Activated naive CD4-positive, alpha-beta T cell treated with Interleukin-2 at 50 U/mL for 16 hours (primary cell): ENCODE data around the gene MRPL54.

Experiments used
- DNase-seq: peaks from one replicate; pipeline ENCODE4 v3.0.0-alpha.2; 2020

Gene MRPL54

GRCh38 chr19:3785938-3786824 is 23.7 kb downstream of the MRPL54 start, which contains the start of gene MATK:
MATK (minus strand) TSS chr19:3786381; CDS start chr19:3785135, 1,246 bp downstream.
- DNase-seq = peak; percentile 33

- DNase-seq = no peak
These were observed 26.7 kb downstream of the MRPL54 start for GRCh38 chr19:3788996-3789778.

DNA sequence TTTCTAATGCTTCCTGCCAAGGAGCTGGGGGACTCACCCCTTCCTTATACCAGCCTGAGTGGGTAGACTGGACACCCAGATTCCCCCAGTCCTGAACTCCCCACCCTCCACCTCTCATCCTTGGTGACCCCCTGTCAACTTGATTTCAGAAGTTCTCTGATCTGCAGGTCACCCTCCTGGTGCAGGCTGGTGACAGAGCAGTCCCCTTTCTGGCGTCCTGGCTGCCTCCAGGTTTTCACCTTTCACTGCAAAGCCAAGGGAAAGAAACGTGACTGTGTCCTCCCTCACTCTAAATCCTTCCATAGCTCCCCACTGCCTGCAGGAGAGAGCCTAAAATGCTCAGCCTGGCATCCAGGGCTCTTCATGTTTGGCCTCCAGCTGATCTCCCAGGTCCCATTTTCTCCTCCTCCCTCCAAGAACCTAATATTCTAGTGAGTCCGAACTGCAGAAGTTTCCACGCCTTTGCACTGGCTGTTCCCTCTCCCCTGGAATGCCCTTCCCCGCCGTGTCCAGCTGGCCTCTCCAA is 27.8 kb downstream of the MRPL54 start:
- no peak for DNase-seq

DNA sequence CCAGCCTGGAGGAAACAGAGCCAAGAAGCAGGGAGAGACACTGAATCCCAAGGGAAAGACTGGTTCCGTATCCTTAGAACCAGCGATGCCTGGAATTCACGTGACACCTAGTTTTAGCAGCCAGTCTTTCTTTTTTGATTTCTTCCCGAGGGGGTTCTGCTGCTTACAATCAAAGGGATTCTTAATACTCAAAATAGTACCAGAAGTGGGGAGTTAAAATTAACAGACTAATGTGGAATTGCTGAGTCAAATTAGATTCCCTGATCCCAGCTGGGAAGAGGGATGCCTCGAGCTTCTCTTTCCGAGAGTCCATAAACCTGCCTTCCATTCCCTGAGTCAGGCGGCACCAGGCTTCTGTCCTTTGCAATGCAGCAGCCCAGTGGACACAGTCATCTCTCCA is 28.5 kb downstream of the MRPL54 start:
- no peak for DNase-seq

DNA sequence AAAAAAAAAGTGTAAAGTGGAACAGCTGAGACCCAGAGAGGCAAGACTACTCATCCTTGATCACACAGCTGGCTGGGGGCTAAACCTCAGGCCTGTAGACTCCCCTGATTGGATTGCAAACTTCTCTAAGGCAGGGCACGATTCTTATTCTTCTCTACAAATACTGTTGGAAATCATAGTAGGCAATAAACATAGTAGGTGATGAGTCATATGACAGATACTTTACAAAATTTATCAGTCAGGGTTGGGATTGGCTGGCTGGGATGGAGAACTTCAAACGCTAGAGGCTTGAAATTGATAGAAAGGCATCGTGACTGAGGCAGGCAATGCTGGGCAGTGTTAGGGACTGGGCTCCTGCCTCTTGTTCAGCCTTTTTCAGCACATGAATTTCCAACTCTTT is 29.6 kb downstream of the MRPL54 start:
- DNase-seq = no peak

- DNase-seq = no peak
These were observed 31.3 kb downstream of the MRPL54 start for GRCh38 chr19:3793799-3794198.

- DNase-seq = no peak
These were observed 33.9 kb downstream of the MRPL54 start for GRCh38 chr19:3796358-3796757.

DNA sequence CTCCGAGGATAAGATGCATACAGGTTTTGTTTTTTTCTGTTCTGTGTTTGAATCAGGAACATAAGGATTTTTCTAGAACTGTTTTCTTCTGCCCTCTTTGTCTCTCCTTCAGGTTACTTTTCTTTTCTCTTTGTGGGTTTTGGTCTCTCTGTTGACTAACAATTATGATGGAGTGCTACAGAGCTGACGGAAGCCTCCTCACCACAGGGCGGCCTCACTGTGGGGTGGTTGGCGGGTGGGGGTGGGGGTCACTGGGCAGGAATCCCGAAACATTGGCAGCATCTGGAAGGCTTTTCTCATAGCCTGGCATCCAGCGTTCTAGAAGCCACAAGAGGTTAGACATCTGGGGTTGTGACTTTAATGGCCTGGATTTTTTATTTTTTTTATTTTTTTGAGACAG is 35.7 kb downstream of the MRPL54 start:
- DNase-seq = peak; percentile 33

GRCh38 chr19:3800996-3801395 is 38.5 kb downstream of the MRPL54 start:
- no peak for DNase-seq

DNA sequence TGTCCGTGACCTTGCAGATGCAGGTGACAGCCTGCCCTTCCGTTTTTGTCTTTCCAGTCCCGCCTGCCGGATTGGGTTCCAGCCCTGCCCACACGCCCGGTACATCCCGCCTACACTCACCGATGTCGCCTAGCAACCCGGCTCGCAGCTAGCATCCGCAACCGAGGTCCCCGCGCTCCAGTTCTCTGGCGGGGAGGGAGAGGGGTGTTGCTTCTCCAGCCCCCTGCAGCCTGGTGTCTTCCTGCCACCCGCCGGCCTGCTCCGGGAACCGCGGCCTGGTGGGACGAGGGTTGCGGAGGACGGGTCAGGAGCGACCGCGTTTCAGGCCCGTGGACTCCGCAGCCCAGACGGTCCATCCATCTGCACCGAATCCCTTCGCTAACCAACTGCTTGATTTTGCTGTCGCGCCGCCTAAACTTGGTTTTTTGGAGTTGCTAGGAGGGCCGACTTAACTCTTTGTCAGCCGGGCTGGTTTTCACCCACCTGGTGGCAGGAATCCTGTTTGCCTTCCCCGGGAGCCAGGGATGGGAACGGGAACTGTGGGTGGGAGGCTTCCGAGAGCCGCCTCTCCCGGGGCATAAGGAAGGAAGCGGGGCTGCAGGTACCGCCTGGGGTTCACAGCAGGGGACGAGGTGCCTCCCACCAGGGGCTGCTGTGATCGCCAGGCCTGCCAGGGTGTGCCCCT is 39.1 kb downstream of the MRPL54 start:
- DNase-seq = peak; percentile 62

DNA sequence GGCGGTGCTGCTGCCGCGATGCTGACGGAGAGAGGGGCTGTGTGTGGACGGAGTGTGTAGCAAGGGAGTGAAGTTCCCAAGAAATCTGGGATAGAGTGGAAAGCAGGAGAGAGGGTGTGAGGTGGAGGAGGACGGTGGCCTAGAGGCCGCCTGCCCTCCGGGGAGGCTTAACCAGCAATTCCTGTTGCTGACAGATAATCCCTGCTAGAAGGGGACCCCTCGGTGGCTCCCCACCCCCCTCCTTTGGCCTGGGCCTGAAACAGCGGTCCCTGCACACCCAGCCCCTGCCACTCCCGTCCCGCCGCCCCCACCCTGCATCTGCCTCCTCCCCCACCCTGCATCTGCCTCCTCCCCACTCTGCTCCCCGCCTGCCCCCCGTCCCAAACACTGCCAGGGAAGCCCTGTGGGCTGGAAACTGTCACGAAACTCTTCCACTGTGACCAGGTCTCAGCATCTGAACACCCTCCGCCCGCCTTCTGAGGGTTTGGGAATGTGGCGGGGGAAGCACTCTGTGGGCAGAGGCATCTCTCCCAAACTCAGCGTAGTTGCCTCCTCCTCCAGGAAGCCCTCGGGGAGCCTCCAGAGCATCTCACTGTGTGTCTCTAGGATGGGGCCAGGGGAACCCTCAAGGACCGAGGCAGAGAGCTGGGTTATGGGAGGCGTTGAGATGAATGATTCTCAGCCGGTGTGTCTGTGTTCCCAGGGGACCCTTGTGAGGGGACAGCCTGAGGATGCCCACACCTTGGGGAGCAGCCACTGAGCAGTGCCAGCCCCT is 40.8 kb downstream of the MRPL54 start:
- no peak for DNase-seq

DNA sequence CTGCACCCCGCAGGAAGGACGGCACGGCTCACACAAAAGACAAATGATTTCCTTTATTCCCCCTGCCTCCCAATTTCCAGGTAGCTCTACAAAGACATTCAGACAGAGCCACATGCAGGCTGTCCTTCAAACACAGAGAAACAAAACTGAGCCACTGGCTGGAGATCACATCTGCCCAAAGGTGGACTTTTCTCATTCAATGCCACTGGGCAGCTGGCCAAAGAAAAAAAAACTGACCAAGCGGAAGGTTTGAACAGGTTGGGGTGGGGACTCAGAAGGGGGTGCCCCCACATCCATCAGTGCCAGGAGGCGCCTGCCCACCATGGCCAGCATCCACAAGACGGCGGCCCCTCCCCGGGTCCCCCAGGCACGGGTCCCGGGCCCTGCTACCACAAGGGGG is 41.5 kb downstream of the MRPL54 start:
- no peak for DNase-seq

DNA sequence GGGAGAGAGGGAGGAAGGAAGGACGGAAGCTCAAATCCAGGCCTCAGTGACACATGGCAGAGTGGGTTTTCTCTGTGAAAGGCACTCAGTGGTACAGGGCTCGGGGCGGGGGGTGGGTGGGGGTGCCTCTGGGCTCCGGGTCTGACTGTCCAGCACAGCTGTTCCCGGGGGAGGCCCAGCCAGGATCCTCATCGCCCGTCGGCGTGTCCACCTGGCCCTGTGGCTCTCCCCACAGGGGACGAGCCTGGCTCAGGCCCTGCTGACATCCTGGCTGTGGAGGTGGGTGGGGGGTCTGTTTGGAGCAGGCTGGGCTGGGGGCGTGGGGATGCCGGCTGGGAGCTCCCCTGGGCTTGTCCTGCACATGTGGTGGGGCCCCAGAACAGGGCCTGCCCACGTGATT is 41.9 kb downstream of the MRPL54 start:
- DNase-seq = no peak

- no peak for DNase-seq
These were observed 43.4 kb downstream of the MRPL54 start for GRCh38 chr19:3805859-3806258.

GRCh38 chr19:3807131-3807480 is 44.6 kb downstream of the MRPL54 start:
- no peak for DNase-seq

GRCh38 chr19:3807574-3808354 is 45.3 kb downstream of the MRPL54 start:
- no peak for DNase-seq

GRCh38 chr19:3808420-3809143 is 46.1 kb downstream of the MRPL54 start:
- no peak for DNase-seq

DNA sequence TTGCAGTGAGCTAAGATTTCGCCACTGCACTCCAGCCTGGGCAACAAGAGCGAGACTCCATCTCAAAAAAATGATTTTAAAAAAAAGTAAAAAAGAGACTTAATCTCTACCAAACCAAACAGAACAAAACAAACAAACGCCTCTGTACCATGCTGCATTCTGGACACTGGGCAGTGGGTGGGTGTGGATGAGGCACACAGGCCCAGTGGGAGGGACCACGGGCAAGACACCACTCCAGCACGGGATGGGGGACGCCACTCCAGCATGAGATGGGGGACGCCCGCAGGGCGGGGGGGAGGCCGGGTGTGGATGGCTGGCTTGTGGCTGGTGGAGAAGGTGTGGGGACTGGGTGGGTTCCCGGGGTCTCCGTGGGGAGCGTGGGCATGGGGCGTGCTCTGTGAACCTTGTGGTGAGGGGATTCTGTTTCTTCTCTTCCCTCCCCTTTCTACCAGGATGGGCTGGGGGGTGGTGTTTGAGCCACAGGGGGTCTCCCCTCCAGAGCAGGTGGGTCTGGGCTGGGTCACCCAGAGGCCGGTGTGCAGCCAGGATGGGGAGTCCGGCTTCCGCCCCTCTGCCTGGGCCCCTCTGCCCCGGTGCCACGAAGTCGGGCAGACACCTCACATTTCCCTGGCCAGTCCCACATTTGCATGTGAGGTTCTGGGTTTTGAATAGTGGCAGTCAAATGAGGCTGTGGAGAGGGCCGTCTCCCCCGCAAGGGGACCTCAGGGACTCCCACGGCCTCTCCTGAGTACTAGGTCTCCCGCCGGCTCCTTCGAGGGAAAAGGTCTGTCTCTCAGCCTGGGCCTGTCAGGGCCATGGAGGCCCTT is 47.6 kb downstream of the MRPL54 start:
- DNase-seq = no peak

DNA sequence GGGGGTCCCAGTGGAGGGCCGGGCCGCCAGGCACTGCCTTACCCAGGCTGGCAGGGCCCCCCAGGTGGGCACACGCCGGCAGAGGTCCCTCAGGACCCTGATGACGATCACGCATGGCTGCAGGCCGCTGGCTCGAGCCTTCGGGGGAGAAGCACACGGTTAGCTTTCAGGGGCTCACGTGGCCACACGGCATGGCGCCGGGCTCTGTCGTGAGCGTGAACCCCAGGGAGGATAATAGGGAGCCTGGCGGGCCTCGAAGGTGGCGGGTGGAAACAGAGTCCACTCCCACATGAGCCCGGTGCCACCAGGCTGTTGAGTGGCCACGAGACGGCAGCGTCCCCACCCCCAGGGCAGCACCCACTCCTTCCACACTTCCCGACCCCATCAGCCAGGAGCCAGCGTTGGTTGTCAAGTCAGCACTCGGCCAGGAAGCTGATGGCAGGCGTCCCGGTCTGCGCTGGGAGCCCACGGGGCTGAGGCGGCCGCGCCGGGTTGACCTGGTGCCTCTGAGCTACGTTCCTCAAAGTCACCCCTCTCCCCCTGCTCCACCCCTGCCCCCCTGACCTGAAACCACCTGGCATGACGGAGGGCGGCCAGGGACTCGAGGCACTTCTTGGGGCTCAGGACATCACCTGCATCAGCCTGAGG is 48.4 kb downstream of the MRPL54 start:
- DNase-seq = no peak
